GM12878 (cell line): Measurements from ENCODE around the gene RAD51B. TPM values are rescaled to one million over a fixed set of nuclear protein-coding genes. Genes with fewer than 3 reads are reported as not detected.

Experiments used
- CHD4 ChIP-seq: fragments of 200-600 bp; sonication (generic); IDR thresholded peaks from 2 replicates; pipeline ENCODE4 v1.6.1; 2016; ENCODE audit warnings: mild to moderate bottlenecking
- CTCF ChIP-seq, 3 experiments: IDR thresholded peaks in 2 of 3; conservative IDR thresholded peaks in 1 of 3; 2 replicates each; pipeline ENCODE4 v1.5.1; 2011; ENCODE audit warnings: low read depth in 3 of 3, low read length in 3 of 3, mild to moderate bottlenecking in 3 of 3, control low read depth in 2 of 3, moderate library complexity in 2 of 3, inconsistent platforms in 1 of 3, mixed read lengths in 1 of 3; ENCODE audit not compliant: control insufficient read depth in 2 of 3, insufficient read depth in 1 of 3; ENCODE audit errors: extremely low read depth in 1 of 3
- DPF2 ChIP-seq: fragments of 450-650 bp; IDR thresholded peaks from 2 replicates; pipeline ENCODE4 v1.6.1; 2017; ENCODE audit warnings: mild to moderate bottlenecking
- EED ChIP-seq: sonication (generic); IDR thresholded peaks from 2 replicates; pipeline ENCODE4 v1.6.1; 2016; ENCODE audit warnings: antibody characterized with exemption, low read depth
- FOXK2 ChIP-seq: fragments of 450-650 bp; IDR thresholded peaks from 2 replicates; pipeline ENCODE4 v1.6.1; 2017; ENCODE audit warnings: mild to moderate bottlenecking, moderate library complexity
- IKZF1 ChIP-seq: fragments of 450-650 bp; conservative IDR thresholded peaks from 2 replicates; pipeline ENCODE4 v1.6.1; 2017; ENCODE audit warnings: antibody characterized with exemption, mild to moderate bottlenecking
- KLF5 ChIP-seq: fragments of 450-650 bp; IDR thresholded peaks from 2 replicates; pipeline ENCODE4 v1.6.1; 2014; ENCODE audit warnings: mild to moderate bottlenecking; ENCODE audit not compliant: partially characterized antibody
- MYB ChIP-seq: fragments of 150-350 bp; IDR thresholded peaks from 2 replicates; pipeline ENCODE4 v1.6.1; 2014; ENCODE audit warnings: mild to moderate bottlenecking, low read depth, low read length, borderline replicate concordance
- RCOR1 ChIP-seq: conservative IDR thresholded peaks from 2 replicates; pipeline ENCODE4 v1.6.1; 2012; ENCODE audit warnings: low read depth, low read length, improper control_type of control experiment
- SKIL ChIP-seq: fragments of 450-650 bp; IDR thresholded peaks from 2 replicates; pipeline ENCODE4 v1.6.1; 2017; ENCODE audit warnings: mild to moderate bottlenecking, low read depth, inconsistent platforms; ENCODE audit not compliant: poor library complexity, severe bottlenecking
- SP1 ChIP-seq: IDR thresholded peaks from one replicate; pipeline ENCODE4 v1.6.1; 2011; ENCODE audit warnings: low read depth, low read length
- SUZ12 ChIP-seq: fragments of 200-600 bp; sonication (generic); IDR thresholded peaks from one replicate; pipeline ENCODE4 v1.6.1; 2018; ENCODE audit warnings: antibody characterized with exemption, mild to moderate bottlenecking; ENCODE audit not compliant: unreplicated experiment
- ZBTB11 ChIP-seq: fragments of 450-650 bp; formaldehyde crosslinking; IDR thresholded peaks from 2 replicates; pipeline ENCODE4 v1.5.0; 2022; ENCODE audit warnings: mild to moderate bottlenecking, missing genetic modification characterization
- ZBTB40 ChIP-seq: fragments of 450-650 bp; IDR thresholded peaks from 2 replicates; pipeline ENCODE4 v1.6.1; 2016; ENCODE audit warnings: mild to moderate bottlenecking, moderate library complexity, borderline replicate concordance
- ZNF274 ChIP-seq: IDR thresholded peaks from one replicate; pipeline ENCODE4 v1.8.0; 2011; ENCODE audit not compliant: insufficient read length, insufficient read depth
- polyA plus RNA-seq, 11 experiments: library from polyadenylated mRNA; depleted of rRNA in 4 of 11; unstranded in 6 of 11; stranded (reverse) in 5 of 11; fragments of >200 nt; fragmentation: Nextera tagmentation in 4 of 11; fragmentation: Illumina TruSeq in 1 of 11; extraction: Ambion mirVana in 4 of 11; extraction: Trizol in 1 of 11; gene quantifications; 1 replicate in 1 of 11; 2 replicates in 10 of 11; pipeline versions ENCODE4 v1.2.1 to v1.2.3, GENCODE V29; 2011 to 2016; ENCODE audit warnings: inconsistent platforms in 2 of 11, missing spikeins in 2 of 11, low read depth in 1 of 11
- total RNA-seq, 4 experiments: library from RNA; depleted of rRNA in 3 of 4; stranded (reverse); fragments of >200 nt in 3 of 4; fragmentation: Illumina TruSeq in 1 of 4; extraction: Trizol in 1 of 4; gene quantifications; 2 replicates each; pipeline versions ENCODE4 v1.2.1 to v1.2.3, GENCODE V29; 2013 to 2021

RAD51B gene
- total and polyA plus RNA-seq, 10 of the 15 experiments (the other 5 are each of a cell fraction or from before 2014, with no cell fraction given): 9.8 to 26.8 (median 21.3) TPM

GRCh38 chr14:67816326-67817002 is 3.1 kb upstream of the RAD51B start, which contains the start of gene ZFYVE26 (continued):
- peak; percentile 67 for TF ChIP-seq ZBTB11 (CRISPR knock-in tag)
- TF ChIP-seq RCOR1: peak; percentile 73; the same call in 1 of the 2 replicates
- peak; percentile 61 for TF ChIP-seq KLF5
- peak; percentile 74 for TF ChIP-seq DPF2
- peak; percentile 98 for TF ChIP-seq EED
- no peak for TF ChIP-seq CTCF (IDR thresholded peaks at IDR 0.05 in 2 of 3, conservative IDR thresholded peaks at IDR 0.05 in 1 of 3; ENCODE audit: control insufficient read depth in 2 of 3, extremely low read depth in 1 of 3, insufficient read depth in 1 of 3, low read depth in 3 of 3, low read length in 3 of 3)
- TF ChIP-seq MYB: no peak
- TF ChIP-seq IKZF1: peak; percentile 98
- TF ChIP-seq SUZ12: no peak
- no peak for TF ChIP-seq CHD4
- TF ChIP-seq SKIL: peak; percentile 75
- no peak for TF ChIP-seq FOXK2
- TF ChIP-seq ZBTB40: peak; percentile 23; the same call in 1 of the 2 replicates
- no peak for TF ChIP-seq ZNF274
- TF ChIP-seq SP1: peak; percentile 94
